ENCODE results near the gene ZNRD2.

Gene ZNRD2

DNA sequence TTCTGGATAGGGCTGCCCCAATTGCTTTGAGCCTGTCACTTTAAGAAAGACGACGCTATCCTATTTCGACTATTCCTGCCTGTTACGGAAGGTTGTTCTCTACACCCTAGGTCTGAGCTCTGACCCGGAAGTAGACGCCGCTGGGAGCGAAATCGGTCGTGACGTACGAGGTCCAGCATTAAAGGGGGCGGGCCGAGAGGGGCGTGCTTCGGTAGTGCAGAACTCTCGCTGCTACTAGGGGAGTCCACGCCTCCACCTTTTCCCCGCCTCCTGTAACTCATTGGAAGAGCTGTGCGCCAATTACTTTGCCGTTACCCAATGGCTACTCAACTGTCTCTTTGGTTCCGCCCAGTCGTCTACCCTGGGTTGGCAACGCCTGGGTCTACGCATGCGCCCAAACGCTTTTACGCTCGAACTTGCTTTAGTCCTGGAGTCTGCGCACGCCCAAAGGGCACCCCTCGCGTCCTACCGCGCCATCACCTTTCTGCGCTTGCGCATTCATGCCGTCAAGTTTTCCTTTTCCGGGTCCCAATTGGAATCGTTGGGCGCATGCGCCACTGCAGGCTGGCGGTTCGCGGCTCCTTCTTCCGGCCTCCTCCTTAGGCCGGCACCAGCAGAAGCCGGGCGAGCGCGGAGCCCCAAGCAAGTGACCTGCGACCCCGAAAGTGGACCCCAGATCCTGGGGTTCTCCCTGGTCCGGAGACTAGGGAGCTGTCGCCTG is 45.1 kb downstream of the ZNRD2 start, which contains the start of gene PCNX3:
Gene PCNX3, plus strand, starts transcription at position 548 of the 721 bp plus-strand sequence. CDS start 536 bp downstream, outside the sequence.
- no peaks in the 10 kb centered on the region for H3K9me3 ChIP-seq (replicated peaks; ENCODE audit: insufficient read depth, low read length)
- peaks cover 84% of the 10 kb centered on the region for H3K79me2 ChIP-seq (ENCODE audit: low read length)
- 0 out of 2 replicates have a peak, but pooled peaks cover 5% of the 10 kb centered on the region for H3F3A ChIP-seq (ENCODE audit: insufficient read depth, low read length)
- H2AFZ ChIP-seq (ENCODE audit: low read length) = no peak within 1 kb of the TSS
- no peaks in the 10 kb centered on the region for H4K20me1 ChIP-seq (ENCODE audit: insufficient read depth, low read length)
- H3K27ac ChIP-seq (ENCODE audit: low read length) = peak within 1 kb of the TSS; percentile 76
- H3K9ac ChIP-seq (ENCODE audit: low read length) = peak within 1 kb of the TSS; percentile 93
- no peaks in the 10 kb centered on the region for H3K9me2 ChIP-seq (replicated peaks; ENCODE audit: insufficient read depth, low read length)
- H3K4me1 ChIP-seq (ENCODE audit: low read length) = peaks cover 17% of the 10 kb centered on the region
- peak; percentile 100 for DNase-seq
- no peaks in the 10 kb centered on the region for H3K36me3 ChIP-seq (replicated peaks; ENCODE audit: insufficient read depth, low read length)
- H3K27me3 ChIP-seq (replicated peaks; ENCODE audit: insufficient read depth, low read length) = no peaks in the 10 kb centered on the region
- H3K4me3 ChIP-seq (ENCODE audit: low read length) = peak within 1 kb of the TSS; percentile 77
- peak within 1 kb of the TSS; percentile 99 for H3K4me2 ChIP-seq (ENCODE audit: low read depth, low read length)
- TF ChIP-seq, protein P1, sequence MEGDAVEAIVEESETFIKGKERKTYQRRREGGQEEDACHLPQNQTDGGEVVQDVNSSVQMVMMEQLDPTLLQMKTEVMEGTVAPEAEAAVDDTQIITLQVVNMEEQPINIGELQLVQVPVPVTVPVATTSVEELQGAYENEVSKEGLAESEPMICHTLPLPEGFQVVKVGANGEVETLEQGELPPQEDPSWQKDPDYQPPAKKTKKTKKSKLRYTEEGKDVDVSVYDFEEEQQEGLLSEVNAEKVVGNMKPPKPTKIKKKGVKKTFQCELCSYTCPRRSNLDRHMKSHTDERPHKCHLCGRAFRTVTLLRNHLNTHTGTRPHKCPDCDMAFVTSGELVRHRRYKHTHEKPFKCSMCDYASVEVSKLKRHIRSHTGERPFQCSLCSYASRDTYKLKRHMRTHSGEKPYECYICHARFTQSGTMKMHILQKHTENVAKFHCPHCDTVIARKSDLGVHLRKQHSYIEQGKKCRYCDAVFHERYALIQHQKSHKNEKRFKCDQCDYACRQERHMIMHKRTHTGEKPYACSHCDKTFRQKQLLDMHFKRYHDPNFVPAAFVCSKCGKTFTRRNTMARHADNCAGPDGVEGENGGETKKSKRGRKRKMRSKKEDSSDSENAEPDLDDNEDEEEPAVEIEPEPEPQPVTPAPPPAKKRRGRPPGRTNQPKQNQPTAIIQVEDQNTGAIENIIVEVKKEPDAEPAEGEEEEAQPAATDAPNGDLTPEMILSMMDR (IDR thresholded peaks at IDR 0.05; ENCODE audit: low read length) = no peak
- TF ChIP-seq EZH2 (optimal IDR thresholded peaks at IDR 0.05; ENCODE audit: low read depth, low read length) (no peak), EZH2phosphoT487 (IDR thresholded peaks at IDR 0.05; ENCODE audit: low read length) (no peak)

DNA sequence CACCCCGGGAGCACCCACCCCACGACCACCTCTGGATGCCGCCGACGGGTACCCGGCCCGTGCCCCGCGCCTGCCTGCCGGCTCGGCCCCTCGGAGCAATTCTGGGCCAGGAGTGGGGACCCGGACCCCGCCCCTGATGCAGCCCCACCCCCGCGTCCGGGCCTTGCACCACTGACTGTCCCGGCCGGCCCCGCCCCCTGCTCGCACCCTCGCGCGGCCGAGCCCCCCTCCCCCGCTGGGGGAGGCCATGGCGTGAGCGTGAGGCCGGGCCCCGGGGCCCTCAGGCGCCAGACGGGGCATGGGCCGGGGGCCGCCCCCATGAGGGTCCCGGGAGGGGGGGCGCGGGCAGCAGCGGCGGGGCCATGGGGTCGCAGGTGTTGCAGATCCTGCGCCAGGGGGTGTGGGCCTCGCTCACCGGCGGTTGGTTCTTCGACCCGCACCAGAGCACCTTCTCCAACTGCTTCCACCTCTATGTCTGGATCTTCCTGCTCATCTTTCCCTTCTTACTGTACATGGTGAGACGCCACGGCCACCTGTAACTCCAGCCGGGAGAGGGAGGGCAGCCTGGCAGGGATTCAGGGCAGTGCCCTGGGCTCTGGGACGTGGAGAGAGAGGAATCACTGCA is 45.8 kb downstream of the ZNRD2 start:
- Histone ChIP-seq H3K27ac (ENCODE audit: low read length) (peak overlapping the region; percentile 76; the same call in 1 of the 2 replicates), H3K9ac (ENCODE audit: low read length) (peak overlapping the region; percentile 93), H3K9me2 (replicated peaks; ENCODE audit: insufficient read depth, low read length) (no peaks in the 10 kb centered on the region), H3K9me3 (replicated peaks; ENCODE audit: insufficient read depth, low read length) (no peaks in the 10 kb centered on the region), H2AFZ (ENCODE audit: low read length) (no peak overlapping the region), H3F3A (ENCODE audit: insufficient read depth, low read length) (0 out of 2 replicates have a peak, but pooled peaks cover 5% of the 10 kb centered on the region), H3K27me3 (replicated peaks; ENCODE audit: insufficient read depth, low read length) (no peaks in the 10 kb centered on the region), H3K79me2 (ENCODE audit: low read length) (peaks cover 83% of the 10 kb centered on the region), H3K4me1 (ENCODE audit: low read length) (peaks cover 17% of the 10 kb centered on the region), H3K36me3 (replicated peaks; ENCODE audit: insufficient read depth, low read length) (no peaks in the 10 kb centered on the region), H3K4me3 (ENCODE audit: low read length) (peak overlapping the region; percentile 77), H3K4me2 (ENCODE audit: low read depth, low read length) (peak overlapping the region; percentile 99), H4K20me1 (ENCODE audit: insufficient read depth, low read length) (no peaks in the 10 kb centered on the region)
- TF ChIP-seq, protein P1 (IDR thresholded peaks at IDR 0.05; ENCODE audit: low read length) = no peak
- TF ChIP-seq EZH2 (optimal IDR thresholded peaks at IDR 0.05; ENCODE audit: low read depth, low read length) (no peak), EZH2phosphoT487 (IDR thresholded peaks at IDR 0.05; ENCODE audit: low read length) (no peak)
- DNase-seq = peak; percentile 23

DNA sequence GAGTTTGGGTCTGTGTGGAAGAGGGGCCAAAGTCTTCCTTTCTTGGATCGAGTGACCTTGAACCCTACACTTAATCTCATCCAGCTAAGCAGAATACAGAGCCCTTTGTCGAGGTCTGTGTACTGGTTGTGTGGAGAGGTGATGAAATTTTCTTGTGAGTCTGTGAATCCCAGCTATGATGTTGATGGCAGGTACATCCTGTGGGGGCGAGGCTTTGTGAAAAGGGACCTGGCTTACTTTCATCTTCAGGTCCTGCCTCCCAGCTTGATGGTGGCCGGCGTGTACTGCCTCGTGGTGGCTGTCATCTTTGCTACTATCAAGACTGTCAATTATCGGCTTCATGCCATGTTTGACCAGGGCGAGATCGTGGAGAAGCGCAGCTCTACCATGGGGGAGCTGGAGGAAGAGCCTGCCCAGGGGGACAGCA is 46.3 kb downstream of the ZNRD2 start:
- Histone ChIP-seq H2AFZ (ENCODE audit: low read length) (no peak overlapping the region), H3K4me3 (ENCODE audit: low read length) (peak overlapping the region; percentile 77), H3K9me2 (replicated peaks; ENCODE audit: insufficient read depth, low read length) (no peaks in the 10 kb centered on the region), H3K27me3 (replicated peaks; ENCODE audit: insufficient read depth, low read length) (no peaks in the 10 kb centered on the region), H3K79me2 (ENCODE audit: low read length) (peaks cover 77% of the 10 kb centered on the region), H3K4me2 (ENCODE audit: low read depth, low read length) (peak overlapping the region; percentile 99), H3K4me1 (ENCODE audit: low read length) (peaks cover 17% of the 10 kb centered on the region), H4K20me1 (ENCODE audit: insufficient read depth, low read length) (no peaks in the 10 kb centered on the region), H3F3A (ENCODE audit: insufficient read depth, low read length) (0 out of 2 replicates have a peak, but pooled peaks cover 5% of the 10 kb centered on the region), H3K9ac (ENCODE audit: low read length) (peak overlapping the region; percentile 93), H3K36me3 (replicated peaks; ENCODE audit: insufficient read depth, low read length) (no peaks in the 10 kb centered on the region), H3K9me3 (replicated peaks; ENCODE audit: insufficient read depth, low read length) (no peaks in the 10 kb centered on the region), H3K27ac (ENCODE audit: low read length) (peak overlapping the region; percentile 20; the same call in 1 of the 2 replicates)
- DNase-seq = no peak
- no peak for TF ChIP-seq EZH2 (optimal IDR thresholded peaks at IDR 0.05; ENCODE audit: low read depth, low read length)
- no peak for TF ChIP-seq EZH2phosphoT487 (IDR thresholded peaks at IDR 0.05; ENCODE audit: low read length)
- TF ChIP-seq, protein P1 (IDR thresholded peaks at IDR 0.05; ENCODE audit: low read length) = no peak
